AG10803 (cell line): Measurements from ENCODE around the gene ABHD3.
"Not testable (repeated sequence)": the region's sequence is repeated elsewhere in the genome, so short reads cannot be mapped to it uniquely, and the experiment has no call there.

Experiments used
- DNase-seq: peaks from one replicate; pipeline ENCODE4 v3.0.0; 2010; ENCODE audit warnings: low read depth
- H3K4me3 ChIP-seq: 2 replicates; pipeline ENCODE4 v1.5.1; 2011; ENCODE audit warnings: mild to moderate bottlenecking, low read length, control low read depth
- CTCF ChIP-seq: conservative IDR thresholded peaks from 2 replicates; pipeline ENCODE4 v1.5.1; 2011; ENCODE audit warnings: mild to moderate bottlenecking, low read length, control low read depth, inconsistent platforms

ABHD3 gene

DNA sequence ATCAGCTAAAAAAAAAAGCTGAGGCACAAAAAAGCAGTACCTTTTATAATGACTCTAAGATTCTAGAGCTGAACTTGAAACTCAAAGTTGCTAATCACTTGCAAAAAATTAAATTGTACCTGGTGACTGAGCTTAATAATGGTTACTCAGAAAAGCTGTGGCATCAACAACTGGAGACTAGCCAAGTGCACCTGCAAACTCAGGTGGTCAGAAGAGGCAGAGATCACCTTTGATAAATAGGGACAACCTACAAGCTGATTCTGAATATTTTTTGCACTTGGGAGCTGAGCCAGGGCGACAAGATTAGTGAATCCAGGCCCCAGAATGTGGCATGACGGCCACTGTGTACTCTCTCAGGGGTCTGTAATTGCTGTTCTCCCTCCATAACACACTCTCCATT is 3.0 kb downstream of the ABHD3 start:
- no peak for DNase-seq
- TF ChIP-seq CTCF, result no peak
- no peak overlapping the region for H3K4me3 ChIP-seq

GRCh38 chr18:21700528-21701075 is 4.0 kb downstream of the ABHD3 start:
- DNase-seq, result no peak

GRCh38 chr18:21693322-21693721 is 11.3 kb downstream of the ABHD3 start:
- no peak for TF ChIP-seq CTCF
- H3K4me3 ChIP-seq, result no peak overlapping the region

More at GRCh38 chr18:21700528-21701075, 4.0 kb downstream of the ABHD3 start:
- no peak overlapping the region for H3K4me3 ChIP-seq
- no peak for TF ChIP-seq CTCF

GRCh38 chr18:21689736-21690135 is 14.8 kb downstream of the ABHD3 start:
- TF ChIP-seq CTCF, result no peak
- no peak for DNase-seq
- no peak overlapping the region for H3K4me3 ChIP-seq

More at GRCh38 chr18:21693322-21693721, 11.3 kb downstream of the ABHD3 start:
- DNase-seq, result no peak

DNA sequence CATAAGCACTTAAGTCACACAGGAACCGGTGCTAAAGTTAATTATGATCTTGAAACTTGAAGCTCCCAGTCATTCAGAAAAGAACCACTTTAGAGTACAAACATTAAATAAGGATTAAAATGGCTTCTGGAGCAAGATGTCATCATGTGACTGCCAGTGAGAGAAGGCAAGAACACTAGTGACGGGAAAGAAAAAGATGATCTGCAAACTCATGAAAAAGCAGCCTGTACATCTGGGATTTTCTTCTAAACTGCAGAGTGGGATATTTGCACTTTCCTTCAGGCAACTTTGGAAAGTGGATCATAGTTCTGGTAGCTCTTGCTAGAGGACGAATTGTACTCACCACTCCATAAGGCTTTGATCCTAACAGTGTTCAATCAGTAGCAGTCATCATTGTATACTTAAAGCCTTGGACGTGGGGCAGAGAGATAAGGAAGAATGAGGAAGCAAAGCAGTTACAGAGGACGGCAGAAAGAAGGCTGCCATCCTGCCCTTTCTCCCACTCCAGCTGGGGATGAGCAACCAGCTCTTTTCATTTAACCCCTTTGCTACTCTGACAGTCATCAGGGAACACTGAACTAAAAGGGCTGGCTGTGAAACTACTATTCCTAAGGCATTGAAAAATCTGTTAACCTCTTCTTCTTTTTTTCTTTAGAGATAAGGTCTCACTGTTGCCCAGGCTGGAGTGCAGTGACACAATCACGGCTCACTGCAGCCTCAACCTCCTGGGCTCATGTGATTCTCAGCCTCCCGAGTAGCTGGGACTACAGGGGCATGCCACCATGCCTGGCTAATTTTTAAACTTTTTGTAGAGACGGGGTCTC is 18.1 kb downstream of the ABHD3 start:
- no peak for TF ChIP-seq CTCF
- no peak overlapping the region for H3K4me3 ChIP-seq
- DNase-seq, result no peak

GRCh38 chr18:21685556-21685981 is 19.0 kb downstream of the ABHD3 start:
- DNase-seq, H3K4me3 ChIP-seq: not testable (repeated sequence)

DNA sequence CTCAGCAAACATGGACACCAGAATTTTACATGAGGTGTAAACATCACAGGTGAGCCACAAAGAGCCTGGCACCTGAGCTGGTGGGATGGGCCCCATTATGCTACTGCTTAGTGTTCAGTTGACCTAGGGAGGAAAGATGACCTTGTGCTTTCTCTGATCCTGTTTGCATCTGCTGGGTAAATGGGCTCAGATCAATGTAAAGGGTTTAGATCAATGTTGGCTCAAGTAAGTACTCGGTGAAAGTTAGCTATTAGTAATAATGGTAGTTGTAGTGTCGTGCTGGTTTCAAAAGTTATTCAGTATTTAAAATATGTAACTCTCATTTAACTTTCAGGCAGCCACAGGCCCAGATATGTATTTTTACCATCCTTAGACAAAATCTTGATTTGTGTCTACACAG is 19.8 kb downstream of the ABHD3 start:
- no peak for DNase-seq
- TF ChIP-seq CTCF, result no peak
- no peak overlapping the region for H3K4me3 ChIP-seq
